ENCODE measurements around the gene DSG4.

DNA sequence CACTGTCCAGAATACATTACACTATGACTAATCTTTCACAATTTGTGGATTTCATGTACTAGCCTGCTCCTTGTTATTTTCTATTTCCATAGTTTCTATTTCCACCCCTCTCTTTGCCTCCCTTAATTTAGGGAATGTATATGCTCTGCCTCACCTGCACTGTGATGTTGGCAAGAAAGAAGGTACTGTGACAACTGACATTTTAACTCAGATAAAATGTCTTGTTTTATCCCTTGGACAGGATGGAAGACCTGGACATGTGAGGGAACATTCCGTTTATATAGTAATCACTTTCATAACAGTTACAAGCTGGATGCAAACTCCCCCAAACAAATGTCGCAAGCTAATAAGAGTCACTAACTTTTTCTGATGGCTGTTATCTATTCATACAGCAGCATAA is 49.4 kb downstream of the DSG4 start:
- TF ChIP-seq, protein P1, sequence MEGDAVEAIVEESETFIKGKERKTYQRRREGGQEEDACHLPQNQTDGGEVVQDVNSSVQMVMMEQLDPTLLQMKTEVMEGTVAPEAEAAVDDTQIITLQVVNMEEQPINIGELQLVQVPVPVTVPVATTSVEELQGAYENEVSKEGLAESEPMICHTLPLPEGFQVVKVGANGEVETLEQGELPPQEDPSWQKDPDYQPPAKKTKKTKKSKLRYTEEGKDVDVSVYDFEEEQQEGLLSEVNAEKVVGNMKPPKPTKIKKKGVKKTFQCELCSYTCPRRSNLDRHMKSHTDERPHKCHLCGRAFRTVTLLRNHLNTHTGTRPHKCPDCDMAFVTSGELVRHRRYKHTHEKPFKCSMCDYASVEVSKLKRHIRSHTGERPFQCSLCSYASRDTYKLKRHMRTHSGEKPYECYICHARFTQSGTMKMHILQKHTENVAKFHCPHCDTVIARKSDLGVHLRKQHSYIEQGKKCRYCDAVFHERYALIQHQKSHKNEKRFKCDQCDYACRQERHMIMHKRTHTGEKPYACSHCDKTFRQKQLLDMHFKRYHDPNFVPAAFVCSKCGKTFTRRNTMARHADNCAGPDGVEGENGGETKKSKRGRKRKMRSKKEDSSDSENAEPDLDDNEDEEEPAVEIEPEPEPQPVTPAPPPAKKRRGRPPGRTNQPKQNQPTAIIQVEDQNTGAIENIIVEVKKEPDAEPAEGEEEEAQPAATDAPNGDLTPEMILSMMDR (conservative IDR thresholded peaks at IDR 0.05; ENCODE audit: low read depth, low read length), result no peak
- no peak for TF ChIP-seq EZH2 (IDR thresholded peaks at IDR 0.05; ENCODE audit: borderline replicate concordance, low read depth, low read length, poor library complexity, severe bottlenecking)

All from A673 (cell line).